ENCODE data around the gene SLC26A6. TPM values are rescaled to one million over a fixed set of nuclear protein-coding genes. Genes with fewer than 3 reads are reported as not detected.

The SLC26A6 gene
- total and polyA plus RNA-seq, 2 of the 13 experiments (the other 11 are each of a cell fraction or from before 2014, with no cell fraction given): 40.7 to 184 TPM

DNA sequence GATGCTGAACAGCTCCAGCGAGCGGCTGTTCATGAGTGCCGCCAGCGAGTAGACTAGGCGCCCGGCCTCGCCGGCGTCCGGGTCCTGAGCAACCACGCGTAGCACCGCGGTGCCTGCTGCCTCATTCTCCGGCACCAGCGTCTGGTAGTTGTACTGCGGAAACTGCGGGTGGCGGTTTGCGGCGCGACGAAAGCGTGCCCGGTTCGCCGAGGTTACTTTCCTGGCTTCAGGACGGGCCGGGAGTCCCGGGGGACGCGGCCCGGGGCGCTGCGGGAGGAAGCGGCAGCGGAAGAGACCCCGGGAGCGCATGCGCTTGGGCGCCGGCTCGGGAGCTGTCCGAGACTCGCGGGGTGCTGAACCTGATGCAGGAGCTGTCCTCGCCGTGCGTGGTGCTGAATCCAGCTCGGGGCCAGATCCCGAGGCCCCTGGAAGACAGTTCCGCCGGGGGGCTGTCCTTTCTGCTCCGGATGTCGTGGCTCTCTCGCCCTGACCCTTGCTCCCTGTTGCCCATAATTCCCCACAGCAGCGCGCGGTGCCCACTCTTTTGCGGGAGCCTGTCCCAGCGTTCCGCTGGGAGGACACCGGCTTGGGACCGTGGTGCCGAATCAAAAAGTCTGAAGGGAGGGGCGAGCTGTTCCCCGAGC lies 26.4 kb upstream of the SLC26A6 start (continued):
- TF ChIP-seq, protein P1, sequence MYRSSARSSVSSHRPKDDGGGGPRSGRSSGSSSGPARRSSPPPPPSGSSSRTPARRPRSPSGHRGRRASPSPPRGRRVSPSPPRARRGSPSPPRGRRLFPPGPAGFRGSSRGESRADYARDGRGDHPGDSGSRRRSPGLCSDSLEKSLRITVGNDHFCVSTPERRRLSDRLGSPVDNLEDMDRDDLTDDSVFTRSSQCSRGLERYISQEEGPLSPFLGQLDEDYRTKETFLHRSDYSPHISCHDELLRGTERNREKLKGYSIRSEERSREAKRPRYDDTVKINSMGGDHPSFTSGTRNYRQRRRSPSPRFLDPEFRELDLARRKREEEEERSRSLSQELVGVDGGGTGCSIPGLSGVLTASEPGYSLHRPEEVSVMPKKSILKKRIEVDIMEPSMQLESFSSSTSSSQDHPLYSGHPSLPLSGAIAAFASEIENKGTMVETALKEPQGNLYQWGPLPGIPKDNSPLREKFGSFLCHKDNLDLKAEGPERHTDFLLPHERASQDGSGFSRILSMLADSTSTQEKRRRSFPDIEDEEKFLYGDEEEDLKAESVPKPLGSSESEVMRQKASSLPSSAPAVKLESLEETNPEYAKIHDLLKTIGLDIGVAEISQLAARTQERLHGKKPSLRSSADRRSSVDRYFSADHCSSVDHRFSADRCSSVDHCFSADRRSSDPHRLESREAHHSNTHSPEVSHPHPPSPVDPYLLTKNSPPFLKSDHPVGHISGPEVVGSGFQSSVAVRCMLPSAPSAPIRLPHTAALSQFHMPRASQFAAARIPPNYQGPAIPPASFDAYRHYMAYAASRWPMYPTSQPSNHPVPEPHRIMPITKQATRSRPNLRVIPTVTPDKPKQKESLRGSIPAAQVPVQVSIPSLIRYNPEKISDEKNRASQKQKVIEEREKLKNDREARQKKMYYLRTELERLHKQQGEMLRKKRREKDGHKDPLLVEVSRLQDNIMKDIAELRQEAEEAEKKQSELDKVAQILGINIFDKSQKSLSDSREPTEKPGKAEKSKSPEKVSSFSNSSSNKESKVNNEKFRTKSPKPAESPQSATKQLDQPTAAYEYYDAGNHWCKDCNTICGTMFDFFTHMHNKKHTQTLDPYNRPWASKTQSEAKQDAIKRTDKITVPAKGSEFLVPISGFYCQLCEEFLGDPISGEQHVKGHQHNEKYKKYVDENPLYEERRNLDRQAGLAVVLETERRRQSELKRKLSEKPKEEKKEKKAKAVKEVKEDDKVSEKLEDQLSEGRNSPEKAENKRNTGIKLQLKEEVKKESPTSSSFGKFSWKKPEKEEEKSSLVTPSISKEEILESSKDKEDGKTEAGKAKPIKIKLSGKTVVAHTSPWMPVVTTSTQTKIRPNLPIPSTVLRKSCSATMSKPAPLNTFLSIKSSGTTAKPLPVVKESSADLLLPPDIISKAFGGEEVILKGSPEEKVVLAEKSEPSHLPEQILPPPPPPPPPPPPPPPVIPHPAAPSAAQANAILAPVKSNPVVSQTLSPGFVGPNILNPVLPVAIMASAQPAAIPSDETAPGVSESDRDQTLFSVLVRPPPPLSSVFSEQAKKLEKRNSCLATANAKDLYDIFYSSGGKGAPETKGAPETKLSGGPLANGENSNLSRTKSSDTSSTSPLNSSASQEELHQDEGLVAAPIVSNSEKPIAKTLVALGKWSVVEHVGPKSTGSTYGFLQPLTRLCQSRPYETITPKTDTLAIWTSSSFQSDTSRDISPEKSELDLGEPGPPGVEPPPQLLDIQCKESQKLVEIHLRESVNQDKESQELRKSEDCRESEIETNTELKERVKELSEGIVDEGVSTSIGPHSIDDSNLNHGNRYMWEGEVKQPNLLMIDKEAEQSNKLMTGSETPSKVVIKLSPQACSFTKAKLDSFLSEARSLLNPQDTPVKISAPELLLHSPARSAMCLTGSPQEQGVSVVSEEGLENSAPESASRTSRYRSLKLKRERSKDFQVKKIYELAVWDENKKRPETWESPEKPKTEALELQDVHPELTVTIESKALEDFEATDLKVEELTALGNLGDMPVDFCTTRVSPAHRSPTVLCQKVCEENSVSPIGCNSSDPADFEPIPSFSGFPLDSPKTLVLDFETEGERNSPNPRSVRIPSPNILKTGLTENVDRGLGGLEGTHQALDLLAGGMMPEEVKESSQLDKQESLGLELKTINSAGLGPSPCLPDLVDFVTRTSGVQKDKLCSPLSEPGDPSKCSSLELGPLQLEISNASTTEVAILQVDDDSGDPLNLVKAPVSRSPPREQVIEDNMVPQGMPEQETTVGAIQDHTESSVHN (CRISPR knock-in tag; IDR thresholded peaks at IDR 0.05): peak; percentile 100
- TF ChIP-seq ZNF17 (CRISPR knock-in tag; IDR thresholded peaks at IDR 0.05) (peak; percentile 99), SNRNP70 (IDR thresholded peaks at IDR 0.05; ENCODE audit: low read depth, low read length) (no peak), BORCS8-MEF2B (CRISPR knock-in tag; IDR thresholded peaks at IDR 0.05) (peak; percentile 100), EP300 (IDR thresholded peaks at IDR 0.05; ENCODE audit: low read depth in 2 of 2, low read length in 2 of 2) (no peak), EP300 (CRISPR knock-in tag; IDR thresholded peaks at IDR 0.05; ENCODE audit: borderline replicate concordance) (peak; percentile 94), NFKB2 (CRISPR knock-in tag; IDR thresholded peaks at IDR 0.05; ENCODE audit: borderline replicate concordance) (peak; percentile 100), ZNF550 (CRISPR knock-in tag; IDR thresholded peaks at IDR 0.05; ENCODE audit: borderline replicate concordance) (peak; percentile 97; the same call in 1 of the 2 replicates), ZNF430 (CRISPR knock-in tag; IDR thresholded peaks at IDR 0.05) (peak; percentile 100), TEAD3 (CRISPR knock-in tag; optimal IDR thresholded peaks at IDR 0.05; ENCODE audit: borderline replicate concordance) (peak; percentile 97), SP4 (CRISPR knock-in tag; IDR thresholded peaks at IDR 0.05) (peak; percentile 98), ZNF235 (CRISPR knock-in tag; IDR thresholded peaks at IDR 0.05; ENCODE audit: borderline replicate concordance) (peak; percentile 100), ZNF605 (CRISPR knock-in tag; IDR thresholded peaks at IDR 0.05) (peak; percentile 100)
- TF ChIP-seq, protein P2, sequence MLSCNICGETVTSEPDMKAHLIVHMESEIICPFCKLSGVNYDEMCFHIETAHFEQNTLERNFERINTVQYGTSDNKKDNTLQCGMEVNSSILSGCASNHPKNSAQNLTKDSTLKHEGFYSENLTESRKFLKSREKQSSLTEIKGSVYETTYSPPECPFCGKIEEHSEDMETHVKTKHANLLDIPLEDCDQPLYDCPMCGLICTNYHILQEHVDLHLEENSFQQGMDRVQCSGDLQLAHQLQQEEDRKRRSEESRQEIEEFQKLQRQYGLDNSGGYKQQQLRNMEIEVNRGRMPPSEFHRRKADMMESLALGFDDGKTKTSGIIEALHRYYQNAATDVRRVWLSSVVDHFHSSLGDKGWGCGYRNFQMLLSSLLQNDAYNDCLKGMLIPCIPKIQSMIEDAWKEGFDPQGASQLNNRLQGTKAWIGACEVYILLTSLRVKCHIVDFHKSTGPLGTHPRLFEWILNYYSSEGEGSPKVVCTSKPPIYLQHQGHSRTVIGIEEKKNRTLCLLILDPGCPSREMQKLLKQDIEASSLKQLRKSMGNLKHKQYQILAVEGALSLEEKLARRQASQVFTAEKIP (CRISPR knock-in tag; IDR thresholded peaks at IDR 0.05; ENCODE audit: borderline replicate concordance): peak; percentile 98
- TF ChIP-seq, protein P3, sequence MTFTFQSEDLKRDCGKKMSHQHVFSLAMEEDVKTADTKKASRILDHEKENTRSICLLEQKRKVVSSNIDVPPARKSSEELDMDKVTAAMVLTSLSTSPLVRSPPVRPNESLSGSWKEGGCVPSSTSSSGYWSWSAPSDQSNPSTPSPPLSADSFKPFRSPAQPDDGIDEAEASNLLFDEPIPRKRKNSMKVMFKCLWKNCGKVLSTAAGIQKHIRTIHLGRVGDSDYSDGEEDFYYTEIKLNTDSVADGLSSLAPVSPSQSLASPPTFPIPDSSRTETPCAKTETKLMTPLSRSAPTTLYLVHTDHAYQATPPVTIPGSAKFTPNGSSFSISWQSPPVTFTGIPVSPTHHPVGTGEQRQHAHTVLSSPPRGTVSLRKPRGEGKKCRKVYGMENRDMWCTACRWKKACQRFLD (CRISPR knock-in tag; IDR thresholded peaks at IDR 0.05; ENCODE audit: borderline replicate concordance): peak; percentile 100
- TF ChIP-seq, protein P4, sequence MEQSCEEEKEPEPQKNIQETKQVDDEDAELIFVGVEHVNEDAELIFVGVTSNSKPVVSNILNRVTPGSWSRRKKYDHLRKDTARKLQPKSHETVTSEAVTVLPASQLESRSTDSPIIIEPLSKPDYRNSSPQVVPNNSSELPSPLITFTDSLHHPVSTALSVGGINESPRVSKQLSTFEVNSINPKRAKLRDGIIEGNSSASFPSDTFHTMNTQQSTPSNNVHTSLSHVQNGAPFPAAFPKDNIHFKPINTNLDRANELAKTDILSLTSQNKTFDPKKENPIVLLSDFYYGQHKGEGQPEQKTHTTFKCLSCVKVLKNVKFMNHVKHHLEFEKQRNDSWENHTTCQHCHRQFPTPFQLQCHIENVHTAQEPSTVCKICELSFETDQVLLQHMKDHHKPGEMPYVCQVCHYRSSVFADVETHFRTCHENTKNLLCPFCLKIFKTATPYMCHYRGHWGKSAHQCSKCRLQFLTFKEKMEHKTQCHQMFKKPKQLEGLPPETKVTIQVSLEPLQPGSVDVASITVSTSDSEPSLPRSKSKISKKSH (CRISPR knock-in tag; IDR thresholded peaks at IDR 0.05; ENCODE audit: borderline replicate concordance): peak; percentile 100

All from HepG2 (cell line).